CD14-positive monocyte (primary cell): ENCODE results near the gene SAMD5. TPM values are rescaled to one million over a fixed set of nuclear protein-coding genes. Genes with fewer than 3 reads are reported as not detected.

Source experiments
- DNase-seq, 3 donors: peaks; one replicate each; pipeline ENCODE4 v3.0.0-alpha.2; 2011 to 2022
- H2AFZ ChIP-seq: 2 replicates; pipeline ENCODE4 v1.6.0; 2012; ENCODE audit warnings: mild to moderate bottlenecking, low read depth, low read length, inconsistent platforms; ENCODE audit not compliant: insufficient read depth, poor library complexity, severe bottlenecking
- H3K27ac ChIP-seq, 2 donors: 1 replicate in 1 of 2; 2 replicates in 1 of 2; pipeline ENCODE4 v1.5.1; 2012 to 2013; ENCODE audit warnings: low read length in 2 of 2, control low read depth in 1 of 2, inconsistent platforms in 1 of 2, low read depth in 1 of 2, mild to moderate bottlenecking in 1 of 2
- H3K27me3 ChIP-seq, 2 donors: one replicate each; pipeline versions ENCODE4 v1.6.0 to v1.6.1; 2011 to 2013; ENCODE audit warnings: low read length in 2 of 2; ENCODE audit not compliant: control insufficient read depth in 2 of 2, insufficient read depth in 2 of 2
- H3K36me3 ChIP-seq, 2 donors: replicated peaks in 1 of 2; 1 replicate in 1 of 2; 2 replicates in 1 of 2; pipeline versions ENCODE4 v1.5.1 to v1.6.1; 2012 to 2013; ENCODE audit warnings: low read length in 2 of 2, control low read depth in 1 of 2, inconsistent platforms in 1 of 2, mild to moderate bottlenecking in 1 of 2; ENCODE audit not compliant: insufficient read depth in 2 of 2, control insufficient read depth in 1 of 2
- H3K4me1 ChIP-seq, 2 donors: 1 replicate in 1 of 2; 2 replicates in 1 of 2; pipeline versions ENCODE4 v1.5.1 to v1.6.1; 2012 to 2013; ENCODE audit warnings: low read length in 2 of 2, control low read depth in 1 of 2, inconsistent platforms in 1 of 2, mild to moderate bottlenecking in 1 of 2, moderate library complexity in 1 of 2; ENCODE audit not compliant: insufficient read depth in 2 of 2, control insufficient read depth in 1 of 2
- H3K4me2 ChIP-seq: replicated peaks from 2 replicates; pipeline ENCODE3; 2012; ENCODE audit warnings: low read length, moderate library complexity, mild to moderate bottlenecking; ENCODE audit not compliant: poor library complexity, severe bottlenecking; ENCODE audit errors: extremely low read depth
- H3K4me3 ChIP-seq, 3 experiments: fragments of 200-600 bp in 1 of 3; sonication (generic) in 1 of 3; replicated peaks in 1 of 3; 1 replicate in 2 of 3; 2 replicates in 1 of 3; pipeline ENCODE4 v1.5.1; 2011 to 2013; ENCODE audit warnings: low read length in 3 of 3, mild to moderate bottlenecking in 3 of 3, control low read depth in 2 of 3, low read depth in 2 of 3, inconsistent platforms in 1 of 3, moderate library complexity in 1 of 3
- H3K79me2 ChIP-seq: 2 replicates; pipeline ENCODE4 v1.6.0; 2012; ENCODE audit warnings: mild to moderate bottlenecking, control low read depth, inconsistent platforms, low read length, moderate library complexity; ENCODE audit not compliant: insufficient read depth
- H3K9ac ChIP-seq: 2 replicates; pipeline ENCODE4 v1.6.0; 2017; ENCODE audit warnings: low read length, mild to moderate bottlenecking; ENCODE audit not compliant: insufficient read depth, poor library complexity, severe bottlenecking
- H3K9me3 ChIP-seq, 2 donors: replicated peaks in 1 of 2; 1 replicate in 1 of 2; 2 replicates in 1 of 2; pipeline versions ENCODE4 v1.5.1 to v1.6.1; 2012 to 2013; ENCODE audit warnings: low read length in 2 of 2, control low read depth in 1 of 2; ENCODE audit not compliant: control insufficient read depth in 1 of 2, insufficient read depth in 1 of 2
- H4K20me1 ChIP-seq: 2 replicates; pipeline ENCODE4 v1.6.0; 2012; ENCODE audit warnings: mild to moderate bottlenecking, low read length, control low read depth, moderate library complexity; ENCODE audit not compliant: insufficient read depth
- H3K27ac Mint-ChIP-seq, 7 donors: one replicate each; pipeline ENCODE4 v1.8.0; 2020; ENCODE audit warnings: mild to moderate bottlenecking in 7 of 7, mixed read lengths in 7 of 7, moderate library complexity in 6 of 7, inconsistent platforms in 2 of 7
- H3K27me3 Mint-ChIP-seq, 3 donors: one replicate each; pipeline ENCODE4 v1.8.0; 2021 to 2022; ENCODE audit warnings: low read depth in 3 of 3, mild to moderate bottlenecking in 3 of 3, mixed read lengths in 3 of 3, moderate library complexity in 3 of 3, inconsistent platforms in 1 of 3
- H3K36me3 Mint-ChIP-seq, 2 donors: one replicate each; pipeline ENCODE4 v1.8.0; 2020; ENCODE audit warnings: mixed read lengths in 2 of 2, inconsistent platforms in 1 of 2, mild to moderate bottlenecking in 1 of 2
- H3K4me1 Mint-ChIP-seq: one replicate; pipeline ENCODE4 v1.8.0; 2020; ENCODE audit warnings: mild to moderate bottlenecking, mixed read lengths
- H3K4me3 Mint-ChIP-seq, 2 donors: one replicate each; pipeline ENCODE4 v1.8.0; 2020; ENCODE audit warnings: mild to moderate bottlenecking in 2 of 2, mixed read lengths in 2 of 2, moderate library complexity in 1 of 2
- H3K9me3 Mint-ChIP-seq, 7 donors: one replicate each; pipeline ENCODE4 v1.8.0; 2020 to 2022; ENCODE audit warnings: mixed read lengths in 7 of 7, mild to moderate bottlenecking in 6 of 7, moderate library complexity in 6 of 7, inconsistent platforms in 2 of 7
- WGBS: methylation state at CpG from one replicate; pipeline ENCODE4 v1.1.5; 2013; ENCODE audit warnings: missing lambda C conversion rate; ENCODE audit not compliant: insufficient coverage; 5-methylcytosine and 5-hydroxymethylcytosine counted together
- intact Hi-C, 2 donors: fragments of 100-400 bp; cut with micrococcal nuclease; formaldehyde crosslinking; loops; one replicate each; pipeline versions ENCODE4 v1.15.0 to v1.15.1; 2023
- polyA plus RNA-seq, 3 donors: library from polyadenylated mRNA; depleted of rRNA in 1 of 3; unstranded in 2 of 3; stranded (reverse) in 1 of 3; fragments of 300-500 nt in 2 of 3; fragments of >200 nt in 1 of 3; fragmentation: Illumina TruSeq in 2 of 3; gene quantifications; 1 replicate in 2 of 3; 2 replicates in 1 of 3; pipeline ENCODE4 v1.2.3, GENCODE V29; 2012 to 2021
- TF ChIP-seq, protein P1 (sequence below): fragments of 200-600 bp; IDR thresholded peaks from one replicate; pipeline ENCODE4 v1.8.0; 2022; ENCODE audit warnings: antibody characterized with exemption, mild to moderate bottlenecking

Gene SAMD5
- polyA plus RNA-seq, 3 donors, result not detected

DNA sequence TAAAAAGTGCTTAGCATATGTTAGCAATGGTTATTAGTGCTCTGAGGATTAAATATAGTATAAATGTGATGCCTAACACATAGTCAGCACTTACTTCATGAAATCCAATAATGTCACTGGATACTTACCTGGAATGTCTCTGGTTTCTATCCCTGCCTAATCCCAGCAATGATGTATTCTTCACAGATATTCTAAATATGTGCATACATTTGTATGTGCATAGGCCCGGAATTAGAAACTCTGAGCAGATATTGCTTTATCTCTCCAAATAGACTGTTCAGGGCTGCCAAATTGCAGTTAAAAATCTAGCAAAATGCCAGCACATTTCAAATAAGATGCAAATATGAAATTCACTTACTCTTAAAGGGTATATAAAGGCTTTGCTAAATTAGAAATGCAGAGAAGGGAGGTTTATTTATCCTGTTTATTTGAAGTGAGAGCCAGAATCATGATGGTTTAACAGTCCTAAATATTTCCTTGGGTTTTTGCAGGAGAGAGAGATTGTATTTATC lies 81.3 kb downstream of the SAMD5 start:
- Histone ChIP-seq H3K4me3 (no peak overlapping the region), H3K36me3 (no peaks in the 10 kb centered on the region), H3K9me3 (no peaks in the 10 kb centered on the region), H3K4me2 (no peak overlapping the region), H4K20me1 (no peaks in the 10 kb centered on the region), H3K9ac (no peak overlapping the region), H3K79me2 (no peaks in the 10 kb centered on the region), H3K4me1 (no peaks in the 10 kb centered on the region), H3K27me3 (no peaks in the 10 kb centered on the region), H2AFZ (no peak overlapping the region), H3K27ac (no peak overlapping the region)
- WGBS, result 100% methylated on average over 1 of the region's 1 CpG
- peaks cover 0 to 4% (median 0%) of the 10 kb centered on the region in 7 donors for H3K9me3 Mint-ChIP-seq
- H3K36me3 Mint-ChIP-seq, result no peaks in the 10 kb centered on the region
- no peaks in the 10 kb centered on the region for H3K4me1 Mint-ChIP-seq
- intact Hi-C loops, result no loop called here
- H3K27ac Mint-ChIP-seq, result no peak overlapping the region
- TF ChIP-seq, protein P1, sequence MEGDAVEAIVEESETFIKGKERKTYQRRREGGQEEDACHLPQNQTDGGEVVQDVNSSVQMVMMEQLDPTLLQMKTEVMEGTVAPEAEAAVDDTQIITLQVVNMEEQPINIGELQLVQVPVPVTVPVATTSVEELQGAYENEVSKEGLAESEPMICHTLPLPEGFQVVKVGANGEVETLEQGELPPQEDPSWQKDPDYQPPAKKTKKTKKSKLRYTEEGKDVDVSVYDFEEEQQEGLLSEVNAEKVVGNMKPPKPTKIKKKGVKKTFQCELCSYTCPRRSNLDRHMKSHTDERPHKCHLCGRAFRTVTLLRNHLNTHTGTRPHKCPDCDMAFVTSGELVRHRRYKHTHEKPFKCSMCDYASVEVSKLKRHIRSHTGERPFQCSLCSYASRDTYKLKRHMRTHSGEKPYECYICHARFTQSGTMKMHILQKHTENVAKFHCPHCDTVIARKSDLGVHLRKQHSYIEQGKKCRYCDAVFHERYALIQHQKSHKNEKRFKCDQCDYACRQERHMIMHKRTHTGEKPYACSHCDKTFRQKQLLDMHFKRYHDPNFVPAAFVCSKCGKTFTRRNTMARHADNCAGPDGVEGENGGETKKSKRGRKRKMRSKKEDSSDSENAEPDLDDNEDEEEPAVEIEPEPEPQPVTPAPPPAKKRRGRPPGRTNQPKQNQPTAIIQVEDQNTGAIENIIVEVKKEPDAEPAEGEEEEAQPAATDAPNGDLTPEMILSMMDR, result no peak
- peak overlapping the region in 1 of 2 donors; percentile 26 for H3K4me3 Mint-ChIP-seq
- DNase-seq, result no peak
- peaks cover 0 to 2% (median 0%) of the 10 kb centered on the region in 3 donors for H3K27me3 Mint-ChIP-seq

DNA sequence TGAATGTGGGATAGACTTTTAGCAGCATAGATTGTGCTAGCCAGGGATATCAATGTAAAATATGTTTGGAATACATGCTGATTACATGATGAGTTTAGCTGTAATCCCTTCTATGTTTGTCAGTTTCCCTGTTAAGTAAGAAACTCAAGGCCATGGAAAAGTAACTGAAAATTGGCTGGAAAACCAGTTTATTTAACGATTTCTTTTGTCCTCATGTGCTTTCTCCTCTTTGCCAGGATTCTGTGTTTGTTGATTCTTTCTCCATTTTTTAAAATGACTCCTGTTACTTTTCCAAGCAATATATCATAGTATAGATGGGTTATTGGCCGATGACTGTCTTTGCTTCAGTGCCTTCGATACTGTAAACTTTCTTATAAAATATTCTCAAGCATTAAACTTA lies 87.5 kb downstream of the SAMD5 start:
- no peaks in the 10 kb centered on the region for H3K27me3 ChIP-seq
- H3K4me1 Mint-ChIP-seq, result no peaks in the 10 kb centered on the region
- H3K27ac Mint-ChIP-seq, result no peak overlapping the region
- H3K9me3 Mint-ChIP-seq, result peaks cover 0 to 2% (median 0%) of the 10 kb centered on the region in 7 donors
- H3K4me3 ChIP-seq, result no peak overlapping the region
- WGBS, result 83% methylated on average over 1 of the region's 3 CpGs
- H3K9ac ChIP-seq, result no peak overlapping the region
- peaks cover 0 to 2% (median 0%) of the 10 kb centered on the region in 3 donors for H3K27me3 Mint-ChIP-seq
- TF ChIP-seq, protein P1, result no peak
- no peaks in the 10 kb centered on the region for H3K36me3 Mint-ChIP-seq
- H4K20me1 ChIP-seq, result no peaks in the 10 kb centered on the region
- H3K27ac ChIP-seq, result no peak overlapping the region
- H3K79me2 ChIP-seq, result no peaks in the 10 kb centered on the region
- H3K36me3 ChIP-seq, result no peaks in the 10 kb centered on the region
- H3K9me3 ChIP-seq, result peaks cover 0 to 4% of the 10 kb centered on the region in 2 donors
- H2AFZ ChIP-seq, result no peak overlapping the region
- H3K4me2 ChIP-seq, result no peak overlapping the region
- no peaks in the 10 kb centered on the region for H3K4me1 ChIP-seq
- no peak overlapping the region for H3K4me3 Mint-ChIP-seq
- intact Hi-C loops, result no loop called here
- DNase-seq, result no peak
